SK-N-SH (cell line): ENCODE data around the gene CNP.

Source experiments
- CTCF ChIP-seq: fragments of 200-600 bp; sonication (generic); IDR thresholded peaks from 2 replicates; pipeline ENCODE4 v1.6.1; 2017; ENCODE audit warnings: antibody characterized with exemption, mild to moderate bottlenecking, moderate library complexity
- RCOR1 ChIP-seq: fragments of 150-350 bp; IDR thresholded peaks from 2 replicates; pipeline ENCODE4 v1.6.1; 2017; ENCODE audit warnings: antibody characterized with exemption, low read length
- TF ChIP-seq, protein P1 (sequence below): IDR thresholded peaks from 2 replicates; pipeline ENCODE4 v1.4.0; 2012; ENCODE audit warnings: low read depth, borderline replicate concordance

GRCh38 chr17:41967921-41968578, 1.5 kb downstream of the CNP start:
- TF ChIP-seq RCOR1 = no peak
- TF ChIP-seq, protein P1, sequence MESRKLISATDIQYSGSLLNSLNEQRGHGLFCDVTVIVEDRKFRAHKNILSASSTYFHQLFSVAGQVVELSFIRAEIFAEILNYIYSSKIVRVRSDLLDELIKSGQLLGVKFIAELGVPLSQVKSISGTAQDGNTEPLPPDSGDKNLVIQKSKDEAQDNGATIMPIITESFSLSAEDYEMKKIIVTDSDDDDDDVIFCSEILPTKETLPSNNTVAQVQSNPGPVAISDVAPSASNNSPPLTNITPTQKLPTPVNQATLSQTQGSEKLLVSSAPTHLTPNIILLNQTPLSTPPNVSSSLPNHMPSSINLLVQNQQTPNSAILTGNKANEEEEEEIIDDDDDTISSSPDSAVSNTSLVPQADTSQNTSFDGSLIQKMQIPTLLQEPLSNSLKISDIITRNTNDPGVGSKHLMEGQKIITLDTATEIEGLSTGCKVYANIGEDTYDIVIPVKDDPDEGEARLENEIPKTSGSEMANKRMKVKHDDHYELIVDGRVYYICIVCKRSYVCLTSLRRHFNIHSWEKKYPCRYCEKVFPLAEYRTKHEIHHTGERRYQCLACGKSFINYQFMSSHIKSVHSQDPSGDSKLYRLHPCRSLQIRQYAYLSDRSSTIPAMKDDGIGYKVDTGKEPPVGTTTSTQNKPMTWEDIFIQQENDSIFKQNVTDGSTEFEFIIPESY = no peak
- TF ChIP-seq CTCF = no peak
